ENCODE results near the gene CBX6. TPM values are rescaled to one million over a fixed set of nuclear protein-coding genes. Genes with fewer than 3 reads are reported as not detected.
A peak's percentile ranks its signal among the peaks of the same experiment; 100 is the strongest.

The CBX6 gene
- total and polyA plus RNA-seq, 9 of the 15 experiments (the other 6 are each of a cell fraction or from before 2014, with no cell fraction given), result 0.75 to 31.6 (median 8.0) TPM

GRCh38 chr22:38873469-38874411 lies 1.7 kb upstream of the CBX6 start (continued):
- TF ChIP-seq FOXM1 (IDR thresholded peaks at IDR 0.05; ENCODE audit: low read depth) (no peak), FOXM1 (CRISPR knock-in tag; IDR thresholded peaks at IDR 0.05; ENCODE audit: low read depth) (no peak), CBFA2T3 (IDR thresholded peaks at IDR 0.05) (0 out of 2 replicates have a peak, but pooled peaks have one; percentile 9), ATF3 (IDR thresholded peaks at IDR 0.05) (peak; percentile 82), ATF3 (CRISPR knock-in tag; conservative IDR thresholded peaks at IDR 0.05) (no peak), ATF7 (IDR thresholded peaks at IDR 0.05) (peak; percentile 38; the same call in 1 of the 2 replicates), ARID1B (IDR thresholded peaks at IDR 0.05) (peak; percentile 66), PHF21A (IDR thresholded peaks at IDR 0.05; ENCODE audit: borderline replicate concordance, low read depth) (peak; percentile 79; the same call in 1 of the 2 replicates), KDM1A (IDR thresholded peaks at IDR 0.05) (peak; percentile 82 to 83; a peak in 3 of 4 replicates), FOS (IDR thresholded peaks at IDR 0.05; ENCODE audit: extremely low read depth, insufficient read length) (peak; percentile 23), THRB (CRISPR knock-in tag; conservative IDR thresholded peaks at IDR 0.05) (no peak), FOSL1 (tag; conservative IDR thresholded peaks at IDR 0.05) (peak; percentile 89), ZFP36 (IDR thresholded peaks at IDR 0.05; ENCODE audit: low read depth, low read length, partially characterized antibody) (peak; percentile 21), NFATC3 (IDR thresholded peaks at IDR 0.05) (no peak), PKNOX1 (IDR thresholded peaks at IDR 0.05) (peak; percentile 59), MTA2 (IDR thresholded peaks at IDR 0.05; ENCODE audit: low read depth) (no peak), MEIS2 (IDR thresholded peaks at IDR 0.05; ENCODE audit: partially characterized antibody) (peak; percentile 62)

All from K562 (cell line).